A549 (cell line): ENCODE measurements around the gene DIP2C. TPM values are rescaled to one million over a fixed set of nuclear protein-coding genes. Genes with fewer than 3 reads are reported as not detected.
"Not testable (repeated sequence)": the region's sequence is repeated elsewhere in the genome, so short reads cannot be mapped to it uniquely, and the experiment has no call there.

Experiments
- ATAC-seq, 2 experiments: fragments of 200-7000 bp in 1 of 2; fragments of >200 bp in 1 of 2; cut with Nextera tagmentation in 1 of 2; cut with Tn5 transposase in 1 of 2; 3 replicates each; pipeline versions ENCODE4 v1.8.0 to v1.9.1; 2018 to 2020; ENCODE audit warnings: mild to moderate bottlenecking in 1 of 2, moderate library complexity in 1 of 2
- CTCF ChIA-PET: fragments of 300-600 bp; sonication (Branson Sonifier 250); formaldehyde crosslinking; extraction: SDS; loops from one replicate; lab custom pipeline; 2021; ENCODE audit warnings: antibody characterized with exemption, inconsistent platforms; lab: Yijun Ruan, JAX
- POLR2A ChIA-PET: fragments of 350-600 bp; formaldehyde crosslinking; extraction: SDS; loops from one replicate; lab custom pipeline; 2021; ENCODE audit warnings: antibody characterized with exemption, inconsistent platforms; lab: Yijun Ruan, JAX
- DNase-seq, 2 experiments: peaks; one replicate each; pipeline versions ENCODE4 v3.0.0 to v3.0.0-alpha.2; 2011 to 2016; ENCODE audit warnings: low read depth in 1 of 2, low spot score in 1 of 2
- FAIRE-seq: peaks from 2 replicates; lab custom pipeline; 2011; peaks lifted over from hg19 to GRCh38; lab: Jason Lieb, UNC
- H3K27ac ChIP-seq, 2 experiments: fragments of >200 bp; sonication (Bioruptor Twin); formaldehyde crosslinking; 3 replicates each; pipeline ENCODE4 v1.5.1; 2016 to 2017
- H3K4me1 ChIP-seq: fragments of >200 bp; sonication (Bioruptor Twin); formaldehyde crosslinking; 3 replicates; pipeline ENCODE4 v1.6.1; 2016
- H3K4me2 ChIP-seq: fragments of >200 bp; sonication (Bioruptor Twin); formaldehyde crosslinking; 3 replicates; pipeline ENCODE4 v1.6.1; 2016
- H3K4me3 ChIP-seq: fragments of >200 bp; sonication (Bioruptor Twin); formaldehyde crosslinking; 3 replicates; pipeline ENCODE4 v1.5.1; 2016
- H3K9me3 ChIP-seq: fragments of >200 bp; sonication (Bioruptor Twin); formaldehyde crosslinking; 3 replicates; pipeline ENCODE4 v1.6.1; 2016
- BHLHE40 ChIP-seq: IDR thresholded peaks from 2 replicates; pipeline ENCODE4 v1.6.1; 2012; ENCODE audit warnings: low read depth, low read length, inconsistent platforms
- CEBPB ChIP-seq, 2 experiments: fragments of >200 bp in 1 of 2; sonication (Bioruptor Twin) in 1 of 2; formaldehyde crosslinking in 1 of 2; IDR thresholded peaks; 2 replicates each; pipeline ENCODE4 v1.6.1; 2012 to 2016
- CHD2 ChIP-seq: fragments of 150-350 bp; IDR thresholded peaks from 2 replicates; pipeline ENCODE4 v1.6.1; 2014; ENCODE audit warnings: low read length; ENCODE audit not compliant: partially characterized antibody
- CHD4 ChIP-seq: fragments of 200-600 bp; sonication (generic); IDR thresholded peaks from 2 replicates; pipeline ENCODE4 v1.6.1; 2016; ENCODE audit warnings: antibody characterized with exemption, mild to moderate bottlenecking, borderline replicate concordance
- EP300 ChIP-seq, 2 experiments: fragments of >200 bp; sonication (Bioruptor Twin); formaldehyde crosslinking; IDR thresholded peaks; 2 replicates in 1 of 2; 3 replicates in 1 of 2; pipeline ENCODE4 v1.6.1; 2016 to 2017
- FOSL2 ChIP-seq, 2 experiments: fragments of 450-650 bp in 1 of 2; fragments of >200 bp in 1 of 2; sonication (Bioruptor Twin) in 1 of 2; formaldehyde crosslinking; IDR thresholded peaks; 2 replicates each; pipeline versions ENCODE4 v1.5.0 to v1.6.1; 2016 to 2020; ENCODE audit warnings: mild to moderate bottlenecking in 1 of 2, moderate library complexity in 1 of 2
- FOXS1 ChIP-seq: fragments of 250-450 bp; sonication (Bioruptor Pico); IDR thresholded peaks from 2 replicates; pipeline ENCODE4 v1.5.0; 2020; ENCODE audit warnings: mild to moderate bottlenecking, moderate library complexity
- GATA3 ChIP-seq: IDR thresholded peaks from 2 replicates; pipeline ENCODE4 v1.6.1; 2012; ENCODE audit warnings: borderline replicate concordance
- HDAC2 ChIP-seq: fragments of 200-600 bp; sonication (generic); IDR thresholded peaks from 2 replicates; pipeline ENCODE4 v1.6.1; 2016
- HOXB13 ChIP-seq: fragments of 250-450 bp; sonication (Bioruptor Pico); IDR thresholded peaks from 2 replicates; pipeline ENCODE4 v1.5.0; 2020; ENCODE audit warnings: low read depth, mild to moderate bottlenecking, moderate library complexity
- KDM5A ChIP-seq: fragments of 200-600 bp; sonication (generic); IDR thresholded peaks from 2 replicates; pipeline ENCODE4 v1.6.1; 2016; ENCODE audit warnings: antibody characterized with exemption, mild to moderate bottlenecking
- MAFK ChIP-seq: fragments of 450-650 bp; IDR thresholded peaks from 2 replicates; pipeline ENCODE4 v1.6.1; 2014; ENCODE audit not compliant: partially characterized antibody
- MYC ChIP-seq: IDR thresholded peaks from 2 replicates; pipeline ENCODE4 v1.6.1; 2012; ENCODE audit warnings: mild to moderate bottlenecking, inconsistent platforms, low read length, improper control_type of control experiment, borderline replicate concordance
- RNF2 ChIP-seq: fragments of 200-600 bp; sonication (generic); IDR thresholded peaks from 2 replicates; pipeline ENCODE4 v1.6.1; 2016; ENCODE audit warnings: low read depth, mild to moderate bottlenecking, antibody characterized with exemption, moderate library complexity, borderline replicate concordance
- ZSCAN20 ChIP-seq: fragments of 250-450 bp; sonication (Bioruptor Pico); IDR thresholded peaks from 2 replicates; pipeline ENCODE4 v1.8.0; 2022; ENCODE audit warnings: mild to moderate bottlenecking, moderate library complexity
- WGBS: methylation state at CpG from one replicate; pipeline ENCODE4 v1.1.6; 2017; ENCODE audit errors: missing lambda C conversion rate; 5-methylcytosine and 5-hydroxymethylcytosine counted together
- polyA plus RNA-seq, 4 experiments: library from polyadenylated mRNA; depleted of rRNA in 3 of 4; stranded (reverse); fragments of >200 nt; fragmentation: RNase III in 1 of 4; extraction: RNeasy Plus Mini Kit Qiagen cat#74134 plus additional on column Dnase treatment in 1 of 4; gene quantifications; 2 replicates in 3 of 4; 3 replicates in 1 of 4; pipeline ENCODE4 v1.2.3, GENCODE V29; 2011 to 2017
- TF ChIP-seq, protein P1 (sequence below): fragments of >200 bp; sonication (Bioruptor Twin); formaldehyde crosslinking; IDR thresholded peaks from 3 replicates; pipeline ENCODE4 v1.5.1; 2016
- TF ChIP-seq, protein P2 (sequence below): IDR thresholded peaks from 2 replicates; pipeline ENCODE4 v1.6.1; 2012
- TF ChIP-seq, protein P3 (sequence below): fragments of 150-350 bp; IDR thresholded peaks from 2 replicates; pipeline ENCODE4 v1.6.1; 2014; ENCODE audit warnings: low read depth, mild to moderate bottlenecking, low read length

The DIP2C gene
- polyA plus RNA-seq, 2 of the 4 experiments (the other 2 are of a cell fraction) = 3.7 to 5.0 TPM

DNA sequence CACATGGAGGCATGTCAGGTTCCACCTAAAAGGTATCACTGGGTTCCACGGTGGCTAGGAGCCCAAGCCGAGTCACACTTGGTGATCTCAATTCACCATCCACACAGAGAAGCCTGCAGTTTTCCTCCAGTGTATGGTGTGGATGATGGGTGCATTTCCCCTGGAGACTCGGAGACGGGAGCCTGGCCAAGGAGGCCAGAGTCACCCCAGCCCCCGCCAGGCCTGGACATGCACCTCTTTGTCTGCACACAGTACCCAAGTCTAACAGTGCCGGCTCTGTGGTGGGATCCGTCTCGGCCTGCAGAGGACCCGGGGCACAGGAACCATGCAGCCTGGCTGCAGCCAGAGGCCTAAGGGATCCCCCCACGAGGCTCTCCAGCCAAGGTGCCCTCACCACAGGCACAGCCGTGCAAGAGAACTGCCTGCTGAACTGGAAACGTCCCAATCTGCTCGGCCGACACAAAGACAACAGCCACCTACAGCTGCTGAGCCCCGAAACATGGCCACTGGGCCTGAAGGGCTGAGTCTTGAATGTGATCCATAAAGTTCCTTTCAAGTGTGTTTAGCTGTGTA is 75.2 kb downstream of the DIP2C start:
- WGBS = 93% methylated on average over 12 of the region's 15 CpGs
- no peak for ATAC-seq
- no peak for DNase-seq
- Histone ChIP-seq H3K4me3 (no peak overlapping the region), H3K27ac (no peak overlapping the region), H3K4me2 (no peak overlapping the region), H3K9me3 (no peaks in the 10 kb centered on the region), H3K4me1 (no peaks in the 10 kb centered on the region)
- no peak for TF ChIP-seq ZSCAN20
- ChIA-PET POLR2A (no interaction called here), CTCF (interaction anchor here (0.8 kb wide), 1 partner anchor 10 kb away, joined by 3 read pairs; no protein-coding TSS in a partner anchor)
- FAIRE-seq = no peak

- H3K27ac ChIP-seq = no peak overlapping the region
- DNase-seq = no peak
- CTCF ChIA-PET = no interaction called here
- TF ChIP-seq MYC (no peak), KDM5A (no peak), FOXS1 (CRISPR knock-in tag) (no peak), FOSL2 (IDR thresholded peaks at IDR 0.05) (no peak), FOSL2 (CRISPR knock-in tag; IDR thresholded peaks at IDR 0.05) (no peak), CHD2 (no peak), EP300 (IDR thresholded peaks at IDR 0.05) (no peak), CHD4 (no peak), MAFK (no peak), CEBPB (IDR thresholded peaks at IDR 0.05) (no peak), GATA3 (no peak), BHLHE40 (no peak)
- TF ChIP-seq, protein P1, sequence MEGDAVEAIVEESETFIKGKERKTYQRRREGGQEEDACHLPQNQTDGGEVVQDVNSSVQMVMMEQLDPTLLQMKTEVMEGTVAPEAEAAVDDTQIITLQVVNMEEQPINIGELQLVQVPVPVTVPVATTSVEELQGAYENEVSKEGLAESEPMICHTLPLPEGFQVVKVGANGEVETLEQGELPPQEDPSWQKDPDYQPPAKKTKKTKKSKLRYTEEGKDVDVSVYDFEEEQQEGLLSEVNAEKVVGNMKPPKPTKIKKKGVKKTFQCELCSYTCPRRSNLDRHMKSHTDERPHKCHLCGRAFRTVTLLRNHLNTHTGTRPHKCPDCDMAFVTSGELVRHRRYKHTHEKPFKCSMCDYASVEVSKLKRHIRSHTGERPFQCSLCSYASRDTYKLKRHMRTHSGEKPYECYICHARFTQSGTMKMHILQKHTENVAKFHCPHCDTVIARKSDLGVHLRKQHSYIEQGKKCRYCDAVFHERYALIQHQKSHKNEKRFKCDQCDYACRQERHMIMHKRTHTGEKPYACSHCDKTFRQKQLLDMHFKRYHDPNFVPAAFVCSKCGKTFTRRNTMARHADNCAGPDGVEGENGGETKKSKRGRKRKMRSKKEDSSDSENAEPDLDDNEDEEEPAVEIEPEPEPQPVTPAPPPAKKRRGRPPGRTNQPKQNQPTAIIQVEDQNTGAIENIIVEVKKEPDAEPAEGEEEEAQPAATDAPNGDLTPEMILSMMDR = no peak
- TF ChIP-seq, protein P2, sequence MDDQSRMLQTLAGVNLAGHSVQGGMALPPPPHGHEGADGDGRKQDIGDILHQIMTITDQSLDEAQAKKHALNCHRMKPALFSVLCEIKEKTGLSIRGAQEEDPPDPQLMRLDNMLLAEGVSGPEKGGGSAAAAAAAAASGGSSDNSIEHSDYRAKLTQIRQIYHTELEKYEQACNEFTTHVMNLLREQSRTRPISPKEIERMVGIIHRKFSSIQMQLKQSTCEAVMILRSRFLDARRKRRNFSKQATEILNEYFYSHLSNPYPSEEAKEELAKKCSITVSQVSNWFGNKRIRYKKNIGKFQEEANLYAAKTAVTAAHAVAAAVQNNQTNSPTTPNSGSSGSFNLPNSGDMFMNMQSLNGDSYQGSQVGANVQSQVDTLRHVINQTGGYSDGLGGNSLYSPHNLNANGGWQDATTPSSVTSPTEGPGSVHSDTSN = no peak
- TF ChIP-seq, protein P3, sequence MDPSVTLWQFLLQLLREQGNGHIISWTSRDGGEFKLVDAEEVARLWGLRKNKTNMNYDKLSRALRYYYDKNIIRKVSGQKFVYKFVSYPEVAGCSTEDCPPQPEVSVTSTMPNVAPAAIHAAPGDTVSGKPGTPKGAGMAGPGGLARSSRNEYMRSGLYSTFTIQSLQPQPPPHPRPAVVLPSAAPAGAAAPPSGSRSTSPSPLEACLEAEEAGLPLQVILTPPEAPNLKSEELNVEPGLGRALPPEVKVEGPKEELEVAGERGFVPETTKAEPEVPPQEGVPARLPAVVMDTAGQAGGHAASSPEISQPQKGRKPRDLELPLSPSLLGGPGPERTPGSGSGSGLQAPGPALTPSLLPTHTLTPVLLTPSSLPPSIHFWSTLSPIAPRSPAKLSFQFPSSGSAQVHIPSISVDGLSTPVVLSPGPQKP = no peak
- TF ChIP-seq, all 56 proteins: peak for 0
- FAIRE-seq = no peak
- H3K4me1 ChIP-seq = no peaks in the 10 kb centered on the region
- POLR2A ChIA-PET = no interaction called here
- WGBS = 86% methylated on average over 19 of the region's 19 CpGs
- no peak overlapping the region for H3K4me3 ChIP-seq
- H3K9me3 ChIP-seq = no peaks in the 10 kb centered on the region
- no peak for ATAC-seq
- H3K4me2 ChIP-seq = no peak overlapping the region
These were observed 76.0 kb downstream of the DIP2C start for GRCh38 chr10:613271-614138.

GRCh38 chr10:612696-613095 is 76.8 kb downstream of the DIP2C start:
- H3K4me2 ChIP-seq = no peak overlapping the region
- POLR2A ChIA-PET = no interaction called here
- TF ChIP-seq HOXB13 (CRISPR knock-in tag) (no peak), RNF2 (no peak), HDAC2 (no peak), CEBPB (IDR thresholded peaks at IDR 0.05) (no peak)
- TF ChIP-seq, protein P2 = no peak
- TF ChIP-seq, all 56 proteins: peak for 0
- Histone ChIP-seq H3K4me3 (no peak overlapping the region), H3K9me3 (no peaks in the 10 kb centered on the region), H3K27ac (no peak overlapping the region), H3K4me1 (no peaks in the 10 kb centered on the region)
- WGBS = 87% methylated on average over 10 of the region's 10 CpGs
- DNase-seq (no peak), ATAC-seq (no peak), FAIRE-seq (no peak)
- CTCF ChIA-PET = no interaction called here

DNA sequence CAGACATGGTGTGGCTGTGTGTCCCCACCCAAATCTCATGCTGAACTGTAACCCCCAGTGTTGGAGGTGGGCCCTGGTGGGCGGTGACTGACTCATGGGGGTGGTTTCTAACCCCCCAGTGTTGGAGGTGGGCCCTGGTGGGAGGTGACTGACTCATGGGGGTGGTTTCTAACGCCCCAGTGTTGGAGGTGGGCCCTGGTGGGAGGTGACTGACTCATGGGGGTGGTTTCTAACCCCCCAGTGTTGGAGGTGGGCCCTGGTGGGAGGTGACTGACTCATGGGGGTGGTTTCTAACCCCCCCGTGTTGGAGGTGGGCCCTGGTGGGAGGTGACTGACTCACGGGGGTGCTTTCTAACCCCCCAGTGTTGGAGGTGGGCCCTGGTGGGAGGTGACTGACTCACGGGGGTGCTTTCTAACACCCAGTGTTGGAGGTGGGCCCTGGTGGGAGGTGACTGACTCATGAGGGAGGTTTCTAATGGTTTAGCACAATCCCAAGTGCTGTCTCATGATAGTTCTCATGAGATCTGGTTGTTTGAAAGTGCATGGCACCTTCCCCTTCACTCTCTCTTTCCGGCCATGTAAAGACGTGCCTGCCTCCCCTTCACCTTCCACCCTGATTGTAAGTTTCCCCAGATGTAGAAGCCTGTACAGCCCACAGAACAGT is 78.7 kb downstream of the DIP2C start:
- H3K4me2 ChIP-seq, H3K4me1 ChIP-seq, POLR2A ChIA-PET, DNase-seq, H3K27ac ChIP-seq, FAIRE-seq, H3K9me3 ChIP-seq, ATAC-seq, H3K4me3 ChIP-seq: not testable (repeated sequence)
- CTCF ChIA-PET = interaction anchor here (1.0 to 1.3 kb wide), 2 partner anchors 17 to 20 kb away, joined by 3 to 4 read pairs; no protein-coding TSS in a partner anchor
- WGBS = 64% methylated on average over 5 of the region's 7 CpGs
